Liver (tissue), 9 donors: ENCODE measurements around the gene TCEANC. TPM values are rescaled to one million over a fixed set of nuclear protein-coding genes. Genes with fewer than 3 reads are reported as not detected.

ENCODE experiments used
- DNase-seq: peaks from one replicate; pipeline ENCODE4 v3.0.0-alpha.2; 2017; ENCODE audit warnings: low spot score
- H3K27ac ChIP-seq, 2 donors: one replicate each; pipeline ENCODE4 v1.7.0; 2013; ENCODE audit warnings: inconsistent platforms in 2 of 2, low read length in 2 of 2, control low read depth in 1 of 2, low read depth in 1 of 2, mild to moderate bottlenecking in 1 of 2
- H3K27me3 ChIP-seq, 4 donors: one replicate each; pipeline versions ENCODE4 v1.6.1 to v1.7.0; 2013; ENCODE audit warnings: low read length in 3 of 4, inconsistent platforms in 1 of 4, mild to moderate bottlenecking in 1 of 4, moderate library complexity in 1 of 4; ENCODE audit not compliant: control insufficient read depth in 4 of 4, insufficient read depth in 4 of 4
- H3K36me3 ChIP-seq, 4 donors: one replicate each; pipeline versions ENCODE4 v1.6.1 to v1.7.0; 2013; ENCODE audit warnings: low read length in 3 of 4, mild to moderate bottlenecking in 3 of 4, low read depth in 1 of 4, moderate library complexity in 1 of 4; ENCODE audit not compliant: control insufficient read depth in 4 of 4, insufficient read depth in 3 of 4
- H3K4me1 ChIP-seq, 4 donors: one replicate each; pipeline versions ENCODE4 v1.6.1 to v1.7.0; 2013; ENCODE audit warnings: low read length in 3 of 4, mild to moderate bottlenecking in 3 of 4, moderate library complexity in 1 of 4; ENCODE audit not compliant: control insufficient read depth in 4 of 4, insufficient read depth in 4 of 4
- H3K4me3 ChIP-seq, 3 donors: one replicate each; pipeline versions ENCODE4 v1.6.1 to v1.7.0; 2013; ENCODE audit warnings: low read length in 3 of 3, control low read depth in 1 of 3, low read depth in 1 of 3, mild to moderate bottlenecking in 1 of 3
- H3K9ac ChIP-seq, 2 donors: one replicate each; pipeline ENCODE4 v1.7.0; 2013; ENCODE audit warnings: low read length in 2 of 2, mild to moderate bottlenecking in 2 of 2, moderate library complexity in 2 of 2, control low read depth in 1 of 2, low read depth in 1 of 2
- H3K9me3 ChIP-seq, 4 donors: one replicate each; pipeline versions ENCODE4 v1.6.1 to v1.7.0; 2013; ENCODE audit warnings: low read length in 3 of 4; ENCODE audit not compliant: control insufficient read depth in 4 of 4
- ATF3 ChIP-seq: IDR thresholded peaks from 2 replicates; pipeline ENCODE4 v1.6.1; 2016; ENCODE audit warnings: antibody characterized with exemption
- CTCF ChIP-seq: fragments of 150-350 bp; IDR thresholded peaks from 2 replicates; pipeline ENCODE4 v1.5.1; 2017; ENCODE audit warnings: improper control_type of control experiment, low read depth, low read length; ENCODE audit not compliant: missing input control
- EGR1 ChIP-seq, 2 donors: IDR thresholded peaks; 2 replicates each; pipeline ENCODE4 v1.6.1; 2016 to 2018; ENCODE audit warnings: antibody characterized with exemption in 2 of 2, low read depth in 2 of 2
- GABPA ChIP-seq, 2 donors: IDR thresholded peaks in 1 of 2; conservative IDR thresholded peaks in 1 of 2; 2 replicates each; pipeline ENCODE4 v1.6.1; 2016; ENCODE audit warnings: antibody characterized with exemption in 2 of 2, mild to moderate bottlenecking in 1 of 2, moderate library complexity in 1 of 2
- HNF4A ChIP-seq, 2 donors: conservative IDR thresholded peaks; 2 replicates each; pipeline ENCODE4 v1.6.1; 2016; ENCODE audit warnings: antibody characterized with exemption in 2 of 2, mild to moderate bottlenecking in 2 of 2
- HNF4G ChIP-seq: IDR thresholded peaks from 2 replicates; pipeline ENCODE4 v1.6.1; 2016; ENCODE audit warnings: antibody characterized with exemption
- JUND ChIP-seq, 2 donors: IDR thresholded peaks; 2 replicates each; pipeline ENCODE4 v1.6.1; 2016; ENCODE audit warnings: antibody characterized with exemption in 2 of 2
- MAX ChIP-seq: IDR thresholded peaks from 2 replicates; pipeline ENCODE4 v1.6.1; 2016; ENCODE audit warnings: antibody characterized with exemption
- NR2F2 ChIP-seq: IDR thresholded peaks from 2 replicates; pipeline ENCODE4 v1.6.1; 2016; ENCODE audit warnings: antibody characterized with exemption
- RAD21 ChIP-seq, 2 donors: IDR thresholded peaks; 2 replicates each; pipeline ENCODE4 v1.6.1; 2016; ENCODE audit warnings: antibody characterized with exemption in 2 of 2, mild to moderate bottlenecking in 2 of 2
- REST ChIP-seq: IDR thresholded peaks from 2 replicates; pipeline ENCODE4 v1.6.1; 2016; ENCODE audit warnings: antibody characterized with exemption, mild to moderate bottlenecking
- RXRA ChIP-seq, 2 donors: IDR thresholded peaks; 2 replicates each; pipeline ENCODE4 v1.6.1; 2017 to 2018; ENCODE audit warnings: antibody characterized with exemption in 2 of 2, mild to moderate bottlenecking in 1 of 2
- SP1 ChIP-seq: IDR thresholded peaks from 2 replicates; pipeline ENCODE4 v1.6.1; 2018; ENCODE audit warnings: antibody characterized with exemption, mild to moderate bottlenecking
- TAF1 ChIP-seq: conservative IDR thresholded peaks from 2 replicates; pipeline ENCODE4 v1.6.1; 2016; ENCODE audit warnings: antibody characterized with exemption, mild to moderate bottlenecking
- YY1 ChIP-seq: IDR thresholded peaks from 2 replicates; pipeline ENCODE4 v1.6.1; 2016; ENCODE audit warnings: antibody characterized with exemption, mild to moderate bottlenecking
- ZBTB33 ChIP-seq: IDR thresholded peaks from 2 replicates; pipeline ENCODE4 v1.6.1; 2016; ENCODE audit warnings: antibody characterized with exemption
- WGBS: extraction: QIAGEN DNeasy Blood & Tissue Kit; methylation state at CpG from one replicate; pipeline ENCODE4 v1.1.7; 2013; 5-methylcytosine and 5-hydroxymethylcytosine counted together
- polyA plus RNA-seq, 2 donors: library from polyadenylated mRNA; stranded (reverse) in 1 of 2; unstranded in 1 of 2; fragments of 200-250 nt in 1 of 2; fragments of >200 nt in 1 of 2; fragmentation: Nextera tagmentation in 1 of 2; extraction: Ambion mirVana in 1 of 2; gene quantifications; one replicate each; pipeline versions ENCODE4 v1.2.1 to v1.2.3, GENCODE V29; 2013 to 2015
- total RNA-seq, 2 donors: library from RNA; depleted of rRNA; stranded (reverse); fragments of >200 nt; gene quantifications; one replicate each; pipeline ENCODE4 v1.2.3, GENCODE V29; 2014
- donor health status: healthy.
- donor health status: healthy.
- donor health status: healthy.
- donor health status: healthy.
- donor health status: healthy.

The TCEANC gene
- total and polyA plus RNA-seq, 4 donors: 0.73 to 7.7 (median 3.6) TPM

GRCh38 chrX:13692771-13693231 is 39.9 kb downstream of the TCEANC start:
- DNase-seq: no peak
- 74% methylated on average over 5 of the region's 5 CpGs for WGBS
- no peak overlapping the region for H3K9ac ChIP-seq
- no peaks in the 10 kb centered on the region for H3K9me3 ChIP-seq
- no peaks in the 10 kb centered on the region for H3K36me3 ChIP-seq
- no peak overlapping the region for H3K4me3 ChIP-seq
- no peaks in the 10 kb centered on the region for H3K27me3 ChIP-seq
- H3K27ac ChIP-seq: no peak overlapping the region
- peaks cover 7 to 22% (median 14%) of the 10 kb centered on the region in 4 donors for H3K4me1 ChIP-seq
- TF ChIP-seq TAF1: no peak

GRCh38 chrX:13693341-13693961 is 40.5 kb downstream of the TCEANC start:
- no peak for TF ChIP-seq ZBTB33
- TF ChIP-seq NR2F2: no peak
- TF ChIP-seq YY1: no peak
- no peak for TF ChIP-seq RXRA (IDR thresholded peaks at IDR 0.05)
- no peak for TF ChIP-seq EGR1 (IDR thresholded peaks at IDR 0.05; ENCODE audit: low read depth in 2 of 2)
- no peak for TF ChIP-seq CTCF
- no peak for TF ChIP-seq HNF4G
- TF ChIP-seq HNF4A (conservative IDR thresholded peaks at IDR 0.05): no peak
- TF ChIP-seq MAX: no peak
- TF ChIP-seq ATF3: no peak
- no peak for TF ChIP-seq TAF1
- no peak for TF ChIP-seq REST
- no peak for TF ChIP-seq GABPA (IDR thresholded peaks at IDR 0.05 in 1 of 2, conservative IDR thresholded peaks at IDR 0.05 in 1 of 2)
- TF ChIP-seq SP1: no peak
- no peak for TF ChIP-seq JUND (IDR thresholded peaks at IDR 0.05)
- no peak for TF ChIP-seq RAD21 (IDR thresholded peaks at IDR 0.05)
- no peaks in the 10 kb centered on the region for H3K36me3 ChIP-seq
- H3K4me1 ChIP-seq: peaks cover 7 to 19% (median 13%) of the 10 kb centered on the region in 4 donors
- H3K27me3 ChIP-seq: no peaks in the 10 kb centered on the region
- H3K27ac ChIP-seq: no peak overlapping the region
- 55% methylated on average over 7 of the region's 7 CpGs for WGBS
- no peaks in the 10 kb centered on the region for H3K9me3 ChIP-seq
- H3K9ac ChIP-seq: no peak overlapping the region
- DNase-seq: no peak
- no peak overlapping the region for H3K4me3 ChIP-seq
